ENCODE results near the gene NTM.
"Not testable (repeated sequence)": the region's sequence is repeated elsewhere in the genome, so short reads cannot be mapped to it uniquely, and the experiment has no call there.

Gene NTM

DNA sequence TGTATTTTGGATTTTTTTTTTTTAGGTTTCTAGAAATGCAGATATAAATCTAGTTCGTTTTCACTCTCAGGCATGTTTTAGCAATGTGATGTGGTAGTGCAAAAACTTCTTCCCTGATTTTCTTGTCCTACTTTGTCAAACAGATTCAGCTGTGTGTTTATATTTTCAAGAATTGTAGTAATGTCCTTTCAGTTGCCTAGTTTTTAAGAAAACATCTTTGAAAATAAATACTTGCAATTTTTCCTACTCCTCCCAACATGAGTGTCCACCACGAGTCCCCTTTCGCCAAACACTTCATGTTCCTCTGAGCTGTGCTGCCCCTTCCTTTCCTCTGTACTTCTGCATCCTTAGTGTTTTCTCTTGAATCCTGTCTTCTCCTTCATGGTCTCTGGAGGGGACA is 686.9 kb downstream of the NTM start:
- Mint-ChIP-seq H3K4me1 (no peaks in the 10 kb centered on the region), H3K27ac (no peak overlapping the region), H3K36me3 (no peaks in the 10 kb centered on the region), H3K9me3 (no peaks in the 10 kb centered on the region), H3K4me3 (no peak overlapping the region)
- DNase-seq (ENCODE audit: low spot score in 2 of 2) (no peak), ATAC-seq (no peak)

DNA sequence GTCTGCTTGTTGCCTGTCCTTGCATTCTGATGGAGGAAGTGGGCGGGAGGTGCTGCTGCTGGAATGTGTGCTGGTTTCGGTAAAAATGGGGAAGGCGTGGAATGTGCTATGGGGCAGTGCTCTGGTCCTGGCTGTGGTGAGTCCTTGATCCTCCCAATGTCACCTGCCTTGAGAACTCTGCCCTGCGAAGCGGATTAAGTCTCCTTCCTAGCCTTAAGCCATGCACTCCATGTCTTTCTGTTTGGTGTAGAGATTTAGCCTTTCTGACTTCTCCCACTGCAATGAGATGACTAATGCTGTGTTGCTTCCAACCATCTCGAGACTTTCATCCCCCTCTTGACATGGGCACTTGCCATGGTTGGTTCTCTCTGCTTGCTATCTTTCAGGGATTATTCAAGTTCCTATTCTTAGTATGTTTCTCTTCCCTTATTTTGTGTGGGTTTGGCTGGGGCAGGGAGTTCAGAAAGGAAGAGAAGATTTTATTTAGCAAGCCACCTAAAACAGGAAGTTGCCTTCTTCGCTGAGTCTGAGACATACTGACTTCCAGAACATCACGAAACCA is 687.9 kb downstream of the NTM start:
- Mint-ChIP-seq H3K4me1 (no peaks in the 10 kb centered on the region), H3K27ac (no peak overlapping the region), H3K9me3 (no peaks in the 10 kb centered on the region), H3K4me3 (no peak overlapping the region), H3K36me3 (no peaks in the 10 kb centered on the region)
- ATAC-seq (no peak), DNase-seq (ENCODE audit: low spot score in 2 of 2) (no peak)

DNA sequence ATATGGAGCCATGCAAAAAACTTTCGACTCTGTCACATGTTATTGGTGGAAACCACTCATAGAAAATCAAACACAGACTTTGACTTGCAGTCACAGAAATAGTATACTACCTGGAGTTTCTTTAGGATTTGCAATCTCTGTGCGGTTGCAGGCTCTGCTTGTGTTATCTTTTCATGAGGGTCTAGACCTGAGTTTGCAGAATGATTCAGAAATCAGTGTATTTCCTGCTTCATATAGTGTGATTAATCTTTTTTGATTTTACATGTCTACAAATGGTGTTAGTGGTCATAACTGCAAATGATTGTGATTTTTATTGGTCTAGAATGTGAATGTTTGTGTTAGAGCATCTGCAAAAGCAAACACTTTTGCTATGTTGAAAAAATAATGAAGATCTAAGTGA is 690.2 kb downstream of the NTM start:
- DNase-seq (ENCODE audit: low spot score in 2 of 2) (no peak), ATAC-seq (no peak)
- H3K36me3 Mint-ChIP-seq = no peaks in the 10 kb centered on the region
- H3K27ac Mint-ChIP-seq = no peak overlapping the region
- H3K4me1 Mint-ChIP-seq = no peaks in the 10 kb centered on the region
- H3K4me3 Mint-ChIP-seq = no peak overlapping the region
- peaks cover 2% of the 10 kb centered on the region for H3K9me3 Mint-ChIP-seq

DNA sequence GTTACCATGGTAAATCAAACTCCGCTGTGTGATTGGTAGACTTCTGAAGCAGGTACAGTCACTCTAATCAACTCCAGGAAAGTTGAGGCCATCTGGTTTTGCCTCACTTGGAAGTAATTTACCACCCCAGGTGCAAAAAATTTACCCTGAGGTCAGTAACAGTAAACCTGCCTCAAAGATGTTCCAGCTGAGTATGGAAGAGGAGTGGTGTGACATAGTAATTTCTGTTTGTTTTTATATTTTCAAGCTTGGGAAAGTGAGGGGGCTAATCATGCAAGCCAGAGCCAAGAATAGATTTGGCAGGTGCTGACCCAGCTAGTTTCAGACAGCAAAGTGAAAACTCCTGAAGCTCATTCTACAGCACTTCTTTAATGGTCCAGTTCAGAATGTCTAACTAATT is 691.6 kb downstream of the NTM start:
- no peak overlapping the region for H3K27ac Mint-ChIP-seq
- ATAC-seq (no peak), DNase-seq (ENCODE audit: low spot score in 2 of 2) (no peak)
- H3K36me3 Mint-ChIP-seq = no peaks in the 10 kb centered on the region
- H3K9me3 Mint-ChIP-seq = peaks cover 9% of the 10 kb centered on the region
- no peaks in the 10 kb centered on the region for H3K4me1 Mint-ChIP-seq
- H3K4me3 Mint-ChIP-seq = no peak overlapping the region

DNA sequence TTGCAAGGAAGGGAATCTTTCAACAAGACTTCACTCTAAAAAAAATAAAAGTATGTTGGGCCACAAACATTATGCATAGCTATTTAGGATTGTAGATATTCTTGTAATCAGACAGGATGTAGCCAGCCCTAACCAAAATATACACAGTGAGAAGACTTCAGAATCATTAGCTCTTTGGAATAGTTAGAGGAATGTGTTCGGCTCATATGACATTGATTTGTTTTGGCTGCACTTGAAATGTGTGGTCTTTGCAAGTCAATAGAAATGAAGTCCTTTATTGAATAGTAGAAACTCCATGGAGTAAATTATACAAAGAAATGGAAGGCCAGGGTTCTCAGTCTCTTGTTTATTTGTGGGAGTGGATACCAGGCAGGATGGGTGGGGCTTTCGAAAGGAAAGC is 692.1 kb downstream of the NTM start:
- Mint-ChIP-seq H3K9me3 (peaks cover 9% of the 10 kb centered on the region), H3K36me3 (no peaks in the 10 kb centered on the region), H3K4me3 (no peak overlapping the region), H3K4me1 (no peaks in the 10 kb centered on the region), H3K27ac (no peak overlapping the region)
- no peak for DNase-seq (ENCODE audit: low spot score in 2 of 2)
- no peak for ATAC-seq

DNA sequence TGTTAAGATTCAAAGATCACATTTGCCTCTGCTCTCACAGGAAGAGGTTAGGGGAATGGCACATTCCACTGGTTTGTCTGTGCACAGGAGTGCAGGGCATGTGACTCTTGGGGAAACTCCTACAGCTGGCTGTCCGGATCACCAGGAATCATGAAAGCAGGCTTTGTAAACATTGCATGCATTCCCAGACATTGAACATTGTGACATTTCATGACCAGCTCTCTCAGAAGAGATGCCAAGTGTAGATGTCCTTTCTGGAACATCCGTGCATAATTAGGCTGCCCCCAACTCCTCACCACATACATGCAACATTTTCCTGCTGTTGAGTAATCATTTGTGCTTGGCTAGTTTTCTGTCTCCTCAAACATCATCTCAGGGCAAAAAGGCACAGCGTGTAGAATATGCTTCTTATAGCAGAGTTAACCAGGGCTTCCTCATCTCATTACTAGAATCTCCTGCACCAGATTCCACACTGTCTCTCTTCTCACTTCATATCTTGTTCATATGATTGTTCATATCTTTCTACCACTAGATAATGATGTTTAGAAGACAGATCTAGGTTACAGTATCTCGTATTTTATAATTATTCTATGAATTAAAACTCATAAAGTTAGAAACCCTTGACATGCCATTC is 694.7 kb downstream of the NTM start:
- Mint-ChIP-seq H3K9me3 (peaks cover 9% of the 10 kb centered on the region), H3K4me1 (no peaks in the 10 kb centered on the region), H3K4me3 (no peak overlapping the region), H3K36me3 (no peaks in the 10 kb centered on the region), H3K27ac (no peak overlapping the region)
- DNase-seq (ENCODE audit: low spot score in 2 of 2) (no peak), ATAC-seq (no peak)

DNA sequence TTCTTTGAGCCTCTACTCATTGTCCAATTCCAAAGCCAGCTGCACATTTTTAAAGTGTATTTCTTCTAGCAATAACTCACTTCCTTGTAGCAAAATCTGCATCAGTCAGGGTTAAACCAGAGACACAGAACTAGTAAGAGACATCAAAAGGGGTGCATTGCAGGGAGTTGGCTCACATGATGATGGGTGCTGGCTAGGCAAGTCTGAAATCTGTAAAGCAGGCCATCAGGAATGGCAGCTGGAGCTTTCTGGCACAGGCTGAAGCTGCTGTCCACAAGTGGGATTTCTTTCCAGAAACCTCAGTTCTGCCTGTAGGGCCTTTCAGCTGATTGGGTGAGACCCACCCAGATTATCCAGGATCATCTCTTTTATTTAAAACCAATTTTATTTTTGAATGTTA is 698.1 kb downstream of the NTM start:
- Mint-ChIP-seq H3K27ac (no peak overlapping the region), H3K4me1 (no peaks in the 10 kb centered on the region), H3K4me3 (no peak overlapping the region), H3K9me3 (peaks cover 9% of the 10 kb centered on the region), H3K36me3 (no peaks in the 10 kb centered on the region)
- ATAC-seq = no peak
- no peak for DNase-seq (ENCODE audit: low spot score in 2 of 2)

DNA sequence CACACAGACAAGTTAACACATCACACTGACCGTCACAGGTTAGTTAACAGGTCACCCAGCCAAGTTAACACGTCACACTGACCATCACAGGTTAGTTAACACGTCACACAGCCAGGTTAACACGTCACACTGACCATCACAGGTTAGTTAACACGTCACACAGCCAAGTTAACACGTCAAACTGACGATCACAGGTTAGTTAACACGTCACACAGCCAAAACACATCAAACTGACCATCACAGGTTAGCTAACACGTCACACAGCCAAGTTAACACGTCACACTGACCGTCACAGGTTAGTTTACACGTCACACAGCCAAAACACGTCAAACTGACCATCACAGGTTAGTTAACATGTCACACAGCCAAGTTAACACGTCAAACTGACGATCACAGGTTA is 699.2 kb downstream of the NTM start:
- not testable (repeated sequence) for ATAC-seq; H3K36me3 Mint-ChIP-seq; DNase-seq (ENCODE audit: low spot score in 2 of 2); H3K9me3 Mint-ChIP-seq; H3K4me1 Mint-ChIP-seq; H3K4me3 Mint-ChIP-seq; H3K27ac Mint-ChIP-seq

DNA sequence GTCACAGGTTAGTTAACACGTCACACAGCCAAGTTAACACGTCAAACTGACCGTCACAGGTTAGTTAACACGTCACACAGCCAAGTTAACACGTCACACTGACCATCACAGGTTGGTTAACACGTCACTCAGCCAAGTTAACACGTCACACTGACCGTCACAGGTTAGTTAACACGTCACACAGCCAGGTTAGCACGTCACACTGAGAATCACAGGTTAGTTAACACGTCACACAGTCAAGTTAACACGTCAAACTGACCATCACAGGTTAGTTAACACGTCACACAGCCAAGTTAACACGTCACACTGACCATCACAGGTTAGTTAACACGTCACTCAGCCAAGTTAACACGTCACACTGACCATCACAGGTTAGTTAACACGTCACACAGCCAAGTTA is 700.5 kb downstream of the NTM start:
- ATAC-seq; H3K4me1 Mint-ChIP-seq; H3K4me3 Mint-ChIP-seq; H3K27ac Mint-ChIP-seq; DNase-seq (ENCODE audit: low spot score in 2 of 2); H3K36me3 Mint-ChIP-seq; H3K9me3 Mint-ChIP-seq: not testable (repeated sequence)

DNA sequence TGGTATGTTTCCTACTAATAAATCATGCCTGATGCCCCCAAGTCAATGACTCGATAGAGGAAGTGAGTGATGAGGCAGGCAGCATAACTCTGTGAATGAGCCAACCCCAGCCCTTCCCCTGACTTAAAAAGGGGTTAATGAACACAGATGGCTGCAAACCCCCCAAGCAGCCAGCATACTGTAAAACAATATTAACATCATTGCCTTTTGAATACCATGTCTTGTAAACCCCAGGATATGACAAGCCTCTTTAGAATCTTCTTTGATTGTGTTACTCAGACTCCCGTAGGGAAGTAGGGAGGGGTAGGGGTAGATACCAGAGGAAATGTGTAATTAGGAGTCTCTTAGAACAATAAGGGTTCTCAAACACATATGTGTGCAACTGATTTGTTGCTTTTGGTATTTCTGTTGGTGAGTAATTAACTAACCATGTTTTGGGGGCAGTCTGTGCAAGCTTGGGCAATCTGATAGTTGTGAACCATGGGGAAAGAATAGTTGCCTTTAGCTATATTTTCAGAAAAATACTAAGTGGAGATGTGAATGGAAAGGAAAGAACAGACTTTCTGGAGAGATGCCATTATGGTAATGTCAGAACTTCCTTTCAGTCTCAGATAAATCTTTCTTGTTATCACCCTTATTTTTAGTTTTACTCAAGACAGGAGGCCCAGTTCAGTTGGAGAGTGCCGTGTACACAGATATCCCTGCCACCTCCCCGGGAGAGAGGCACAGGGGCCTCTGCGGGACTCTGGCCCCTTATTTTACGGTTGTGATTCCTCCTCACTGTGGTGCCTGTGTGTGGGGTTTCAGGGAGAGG is 701.8 kb downstream of the NTM start:
- ATAC-seq = no peak
- H3K9me3 Mint-ChIP-seq = peaks cover 2% of the 10 kb centered on the region
- H3K4me3 Mint-ChIP-seq = no peak overlapping the region
- H3K36me3 Mint-ChIP-seq = no peaks in the 10 kb centered on the region
- no peak overlapping the region for H3K27ac Mint-ChIP-seq
- no peak for DNase-seq (ENCODE audit: low spot score in 2 of 2)
- H3K4me1 Mint-ChIP-seq = no peaks in the 10 kb centered on the region

DNA sequence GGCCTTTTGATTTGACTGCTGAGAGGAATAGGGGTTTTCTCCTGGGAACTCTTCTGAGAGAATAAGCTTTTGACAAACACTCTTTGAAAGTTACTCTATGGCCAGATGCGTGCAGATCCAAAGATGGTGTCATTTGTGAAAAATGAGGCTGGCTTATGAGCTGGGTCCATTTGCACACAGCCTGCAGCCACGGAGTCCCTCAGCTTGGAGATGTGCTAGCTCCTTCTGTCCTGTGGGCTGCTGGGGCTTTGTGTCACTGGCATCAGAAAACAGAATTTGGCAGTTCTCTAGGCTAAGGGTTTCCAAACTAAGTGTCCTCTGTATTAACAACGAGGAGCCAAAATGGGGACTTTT is 702.4 kb downstream of the NTM start:
- H3K36me3 Mint-ChIP-seq = no peaks in the 10 kb centered on the region
- H3K4me3 Mint-ChIP-seq = no peak overlapping the region
- no peaks in the 10 kb centered on the region for H3K4me1 Mint-ChIP-seq
- ATAC-seq (no peak), DNase-seq (ENCODE audit: low spot score in 2 of 2) (no peak)
- peaks cover 2% of the 10 kb centered on the region for H3K9me3 Mint-ChIP-seq
- no peak overlapping the region for H3K27ac Mint-ChIP-seq

DNA sequence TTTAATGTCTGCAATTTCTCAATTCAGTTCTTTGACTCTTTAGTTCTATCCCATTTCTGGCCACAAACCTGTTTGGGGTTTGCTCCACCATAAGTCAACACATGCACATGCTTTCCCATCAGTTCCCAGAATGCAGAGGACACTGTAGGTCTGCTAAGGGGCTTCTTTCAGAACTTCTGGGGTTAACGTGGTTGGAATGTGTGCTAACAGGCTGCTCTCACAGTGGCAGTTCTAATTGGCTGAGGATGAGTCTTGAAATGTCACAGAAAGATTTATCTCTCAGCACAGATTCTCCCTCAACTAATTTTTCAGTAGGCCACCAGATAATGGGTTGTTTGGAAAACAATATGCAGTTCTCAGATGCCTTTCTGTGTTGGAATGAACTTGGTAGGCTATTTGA is 703.4 kb downstream of the NTM start:
- H3K36me3 Mint-ChIP-seq = no peaks in the 10 kb centered on the region
- DNase-seq (ENCODE audit: low spot score in 2 of 2) (no peak), ATAC-seq (no peak)
- no peak overlapping the region for H3K27ac Mint-ChIP-seq
- no peaks in the 10 kb centered on the region for H3K4me1 Mint-ChIP-seq
- H3K9me3 Mint-ChIP-seq = peaks cover 2% of the 10 kb centered on the region
- no peak overlapping the region for H3K4me3 Mint-ChIP-seq

DNA sequence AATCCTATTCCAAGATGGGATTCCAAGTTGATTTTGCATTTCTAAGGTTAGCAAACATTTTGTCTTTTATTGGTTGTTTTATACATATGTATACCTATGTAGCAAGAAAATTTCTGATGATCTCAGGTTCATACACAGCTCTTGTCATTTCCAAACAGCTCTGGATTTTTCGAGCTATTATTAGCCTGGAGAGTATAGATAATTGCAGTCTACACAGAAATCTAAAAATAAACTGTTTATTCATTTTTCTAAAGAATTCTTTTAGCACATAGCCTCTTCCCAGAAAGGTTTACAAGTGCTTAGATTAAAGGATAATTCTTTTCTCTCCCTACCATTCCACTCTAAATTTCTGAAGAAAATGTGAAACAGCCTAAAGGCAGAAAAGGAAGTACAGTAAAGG is 705.0 kb downstream of the NTM start:
- H3K4me1 Mint-ChIP-seq = no peaks in the 10 kb centered on the region
- peaks cover 2% of the 10 kb centered on the region for H3K9me3 Mint-ChIP-seq
- no peak overlapping the region for H3K27ac Mint-ChIP-seq
- H3K4me3 Mint-ChIP-seq = no peak overlapping the region
- no peak for ATAC-seq
- DNase-seq (ENCODE audit: low spot score in 2 of 2) = no peak
- H3K36me3 Mint-ChIP-seq = no peaks in the 10 kb centered on the region

DNA sequence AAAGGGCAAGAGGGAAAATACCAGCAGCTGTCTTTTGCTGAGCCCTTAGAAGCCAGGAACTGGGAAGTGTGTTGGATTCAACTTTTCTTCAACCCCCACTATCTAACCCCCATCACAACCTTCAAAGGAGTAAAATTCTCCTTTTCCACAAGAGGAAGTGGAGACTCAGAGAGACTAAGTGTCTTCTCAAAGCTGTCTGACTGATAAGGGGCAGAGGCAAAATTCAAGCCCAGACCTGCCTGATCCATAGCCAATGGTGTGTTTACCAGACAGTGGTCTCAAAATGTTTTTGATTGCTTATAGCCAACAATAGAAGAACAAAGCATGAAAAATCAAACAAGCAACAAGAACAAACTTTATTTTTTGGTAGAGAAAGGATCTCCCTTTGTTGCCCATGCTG is 707.0 kb downstream of the NTM start:
- H3K27ac Mint-ChIP-seq = no peak overlapping the region
- ATAC-seq = no peak
- H3K4me3 Mint-ChIP-seq = no peak overlapping the region
- no peak for DNase-seq (ENCODE audit: low spot score in 2 of 2)
- peaks cover 2% of the 10 kb centered on the region for H3K9me3 Mint-ChIP-seq
- H3K36me3 Mint-ChIP-seq = no peaks in the 10 kb centered on the region
- no peaks in the 10 kb centered on the region for H3K4me1 Mint-ChIP-seq

DNA sequence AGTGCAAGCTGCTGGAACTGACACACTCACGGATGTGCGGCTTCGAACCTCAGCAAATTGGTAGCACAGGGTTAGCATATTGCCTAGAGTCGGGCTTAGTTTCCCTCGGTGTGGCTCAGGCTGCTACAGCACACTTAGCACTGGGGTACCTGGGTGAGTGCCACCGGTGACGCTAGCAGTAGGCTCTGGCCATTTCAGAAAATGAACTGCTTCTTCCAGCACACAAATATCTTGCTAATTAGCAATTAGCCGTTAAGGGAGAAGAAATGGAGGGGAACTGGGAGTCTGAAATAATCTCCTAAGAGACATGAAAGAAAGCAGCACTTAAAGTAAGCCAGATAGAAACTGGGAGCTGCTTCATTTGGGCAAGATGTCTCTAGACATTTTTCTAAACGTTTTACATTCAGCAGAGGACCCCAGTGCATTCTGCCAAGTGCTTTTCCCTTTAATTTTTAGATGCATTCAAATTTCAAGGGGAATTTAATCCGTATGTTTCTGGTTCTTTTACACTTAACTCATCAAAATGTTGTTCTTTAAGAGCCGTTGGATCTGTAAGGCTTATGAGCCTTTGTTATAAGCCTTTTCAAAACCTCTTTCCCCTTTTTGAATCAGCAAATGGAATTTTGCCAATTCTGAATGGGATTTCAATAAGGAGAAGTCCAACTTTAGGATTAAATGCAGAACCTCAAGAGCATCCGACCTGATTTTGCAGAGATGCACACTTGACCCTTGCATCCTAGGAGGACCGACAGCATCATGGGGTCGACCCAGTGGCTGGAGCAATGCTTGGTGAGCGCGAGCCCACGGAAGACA is 708.1 kb downstream of the NTM start:
- no peak for DNase-seq (ENCODE audit: low spot score in 2 of 2)
- no peak overlapping the region for H3K27ac Mint-ChIP-seq
- H3K4me3 Mint-ChIP-seq = no peak overlapping the region
- ATAC-seq = no peak
- H3K9me3 Mint-ChIP-seq = peaks cover 2% of the 10 kb centered on the region
- no peaks in the 10 kb centered on the region for H3K4me1 Mint-ChIP-seq
- H3K36me3 Mint-ChIP-seq = no peaks in the 10 kb centered on the region

DNA sequence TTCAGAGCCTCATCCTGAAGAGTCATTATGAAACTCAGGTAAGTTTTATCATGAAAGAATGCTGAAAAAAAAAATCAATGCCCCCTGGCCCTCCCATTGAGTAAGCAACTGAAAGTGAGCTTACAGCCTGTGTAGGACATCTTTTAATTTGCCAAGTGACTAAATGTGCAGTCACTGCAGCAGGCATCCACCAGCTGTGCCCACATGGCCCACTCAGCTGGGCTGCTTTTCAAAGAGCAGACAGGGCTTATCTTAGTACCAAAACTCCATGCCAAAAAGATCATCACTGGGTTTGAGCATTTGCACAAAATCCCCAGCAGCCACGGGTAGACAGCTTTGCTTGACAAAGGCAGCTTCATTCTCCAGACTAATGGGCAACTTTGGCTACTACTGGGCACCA is 709.7 kb downstream of the NTM start:
- H3K4me3 Mint-ChIP-seq = no peak overlapping the region
- no peak for DNase-seq (ENCODE audit: low spot score in 2 of 2)
- H3K27ac Mint-ChIP-seq = no peak overlapping the region
- no peaks in the 10 kb centered on the region for H3K36me3 Mint-ChIP-seq
- ATAC-seq = no peak
- no peaks in the 10 kb centered on the region for H3K9me3 Mint-ChIP-seq
- no peaks in the 10 kb centered on the region for H3K4me1 Mint-ChIP-seq

Measured in stimulated activated effector memory CD8-positive, alpha-beta T cell treated with anti-CD3 and anti-CD28 coated beads, Interleukin-12 subunit alpha, Interleukin-12 subunit beta, amount 100 ng/mL, for 72 hours (primary cell).